HK-2 (cell line): ENCODE measurements around the gene PIK3R2.
"Not testable (repeated sequence)": the region's sequence is repeated elsewhere in the genome, so short reads cannot be mapped to it uniquely, and the experiment has no call there.

Experiments
- DNase-seq: peaks from one replicate; pipeline ENCODE4 v3.0.0-alpha.2; 2018; ENCODE audit not compliant: unreplicated experiment

Gene PIK3R2

DNA sequence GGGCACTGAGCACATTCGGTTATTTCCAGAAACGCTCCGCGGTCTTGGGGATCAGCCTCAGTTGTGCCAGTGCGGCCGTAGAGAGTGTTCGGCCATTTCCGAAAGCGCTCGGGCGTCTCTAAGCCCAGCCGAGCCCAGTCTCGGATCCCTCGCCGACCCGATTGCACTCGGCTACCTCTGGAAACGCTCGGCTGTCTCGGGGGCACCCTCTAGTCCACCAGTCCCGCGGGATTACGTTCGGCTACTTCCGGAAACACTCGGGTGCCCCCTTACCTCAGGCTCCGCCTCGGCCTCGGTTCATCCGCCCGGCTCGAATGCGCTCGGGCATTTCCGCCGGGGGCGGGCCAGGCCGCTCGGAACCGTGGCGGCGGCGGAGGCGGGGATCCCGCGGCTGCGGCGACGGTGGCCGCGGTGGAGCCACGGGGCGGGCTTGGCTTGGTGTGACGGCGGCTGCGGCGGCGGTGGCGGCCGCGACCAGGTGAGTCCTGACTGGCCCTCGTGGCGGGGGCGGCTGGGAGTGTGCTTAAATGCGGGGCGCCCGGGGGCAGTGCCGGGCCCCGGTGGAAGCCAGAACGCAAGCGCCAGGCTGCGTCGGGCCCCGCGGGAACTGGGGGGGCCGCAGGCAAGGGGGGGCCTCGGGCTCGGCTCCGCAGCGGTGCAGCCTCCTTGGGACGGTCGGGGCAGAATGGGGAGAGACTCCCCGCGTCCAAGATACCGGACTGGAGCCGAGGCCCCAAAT is at the start of gene PIK3R2:
PIK3R2 (plus strand) TSS at position 347 of the 739 bp plus-strand sequence. CDS start 2,717 bp downstream, outside the sequence.
- peak; percentile 99 for DNase-seq

DNA sequence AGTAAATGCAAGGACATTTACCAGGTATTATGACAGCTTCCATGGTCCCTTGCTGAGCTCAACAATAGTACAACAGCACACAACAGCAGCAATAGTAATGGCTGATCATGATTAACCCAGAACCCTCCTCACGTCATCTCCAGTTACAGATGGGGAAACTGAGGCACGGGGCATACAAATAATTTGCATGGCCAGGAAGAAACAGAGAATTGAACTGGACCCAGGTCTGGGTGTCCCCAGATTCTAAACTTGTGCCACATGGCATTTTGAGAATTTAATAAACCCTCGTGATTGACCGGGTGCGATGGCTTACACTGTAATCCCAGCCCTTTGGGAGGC is 48.2 kb upstream of the PIK3R2 start:
- DNase-seq, result no peak

DNA sequence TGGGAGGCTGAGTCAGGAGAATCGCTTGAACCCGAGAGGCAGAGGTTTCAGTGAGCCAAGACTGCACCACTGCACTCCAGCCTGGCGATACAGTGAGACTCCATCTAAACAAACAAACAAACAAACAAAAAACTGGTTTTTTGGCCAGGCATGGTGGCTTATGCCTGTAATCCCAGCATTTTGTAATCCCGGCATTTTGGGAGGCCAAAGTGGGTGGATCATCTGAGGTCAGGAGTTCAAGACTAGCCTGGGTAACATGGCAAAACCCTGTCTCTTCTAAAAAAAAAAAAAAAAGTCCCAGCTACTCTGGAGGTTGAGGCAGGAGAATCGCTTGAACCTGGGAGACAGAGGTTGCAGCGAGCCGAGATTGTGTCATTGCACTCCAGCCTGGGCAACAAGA is 47.7 kb upstream of the PIK3R2 start:
- DNase-seq, result not testable (repeated sequence)

DNA sequence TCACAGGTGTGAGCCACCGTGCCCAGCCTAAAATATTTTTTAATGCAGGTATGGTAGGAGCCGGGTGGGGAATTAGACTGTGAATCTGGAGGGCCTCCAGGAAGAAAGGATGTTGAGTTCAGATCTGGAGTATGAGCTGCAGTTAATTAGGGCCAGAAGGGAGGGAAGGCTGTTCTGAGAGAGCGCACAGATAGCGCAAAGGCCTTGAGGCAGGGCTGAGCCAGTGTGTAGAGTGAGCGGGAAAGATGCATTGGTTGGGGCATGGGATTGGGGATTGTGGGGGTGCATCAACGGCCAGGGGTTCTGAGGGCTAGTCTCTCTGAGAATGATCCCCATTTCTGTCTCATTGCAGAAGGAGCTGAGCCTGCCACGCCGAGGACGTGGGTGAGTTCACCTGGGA is 45.7 kb upstream of the PIK3R2 start:
- no peak for DNase-seq

DNA sequence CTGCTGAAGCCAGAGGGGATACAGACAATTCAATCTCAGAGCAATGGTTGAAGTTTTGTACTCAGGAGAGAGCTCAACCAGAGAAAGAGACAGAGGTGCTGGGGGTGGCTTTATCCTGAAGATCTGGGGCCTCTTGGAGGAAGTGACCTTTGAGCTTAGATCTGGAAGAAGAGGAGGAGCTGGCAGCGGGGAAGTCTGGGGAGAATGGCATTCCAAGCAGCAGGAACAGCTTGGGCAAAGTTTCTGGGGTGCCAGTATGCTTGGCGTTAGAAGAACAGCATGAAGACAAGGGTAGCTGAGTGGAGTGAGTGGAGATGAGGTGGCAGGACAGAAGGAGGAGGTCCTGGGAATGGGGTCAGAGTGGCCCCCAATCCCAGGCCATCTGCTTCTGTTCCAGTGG is 44.1 kb upstream of the PIK3R2 start:
- DNase-seq, result no peak

DNA sequence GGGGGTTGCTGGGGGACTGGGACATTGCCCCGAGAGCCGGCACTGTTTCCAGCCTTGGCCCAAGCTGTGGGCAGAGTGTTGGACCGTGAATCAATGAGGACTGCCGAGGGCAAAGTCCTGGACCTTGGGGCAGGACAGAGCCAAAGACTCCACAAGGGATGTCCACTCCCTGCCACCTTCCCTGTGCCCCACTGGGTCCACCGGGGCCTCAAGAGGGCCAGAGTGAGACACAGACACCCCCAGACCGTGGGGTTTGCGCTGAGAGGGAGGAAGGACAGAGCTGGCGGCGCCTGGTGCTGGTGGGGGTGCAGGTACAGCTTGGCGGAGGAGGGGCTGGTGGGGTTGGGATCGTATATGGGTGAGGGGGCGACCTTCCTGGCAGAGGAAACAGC is 43.6 kb upstream of the PIK3R2 start:
- no peak for DNase-seq

DNA sequence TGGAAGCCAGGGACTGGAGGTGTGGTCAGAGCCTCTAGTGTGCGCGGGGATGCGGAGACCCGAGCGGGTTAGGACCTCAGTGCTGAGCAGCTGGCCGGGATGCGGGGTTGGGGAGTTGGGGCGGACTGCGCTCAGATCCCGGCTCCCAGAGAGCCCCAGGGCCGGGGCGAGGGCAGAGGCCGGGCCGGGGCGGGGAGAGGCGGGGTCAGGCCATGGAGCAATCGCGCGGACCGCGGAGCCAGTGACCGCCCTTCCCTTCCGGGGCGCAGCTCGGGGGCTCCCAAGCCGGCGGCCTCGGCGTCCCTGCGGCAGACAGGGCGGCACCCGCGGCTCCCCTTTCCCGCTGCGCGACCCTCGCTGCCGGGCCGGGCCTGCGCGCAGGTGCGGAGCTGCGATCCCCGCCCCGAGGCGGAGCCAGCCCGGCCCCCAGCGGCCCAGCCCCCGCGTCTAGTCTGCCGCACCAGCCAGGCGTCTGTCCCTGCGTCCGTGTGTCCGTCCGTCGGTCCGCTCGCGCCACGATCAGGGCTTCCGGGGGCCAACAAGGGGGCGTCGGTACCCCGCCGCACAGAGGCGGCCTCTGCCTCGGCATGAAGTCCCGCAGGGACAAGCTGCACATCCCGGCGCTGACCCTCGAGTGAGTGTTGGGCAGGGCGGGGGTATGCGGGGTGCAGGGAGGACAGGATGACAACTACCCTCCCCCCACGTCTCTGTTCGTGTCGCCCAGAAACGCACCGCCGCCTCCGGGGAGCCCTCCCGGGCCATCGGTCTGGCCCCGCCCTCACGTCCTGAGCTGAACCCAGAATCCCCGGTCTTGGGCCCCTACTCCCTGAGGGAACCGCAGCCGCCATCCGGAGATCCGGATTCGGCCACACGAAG is 43.0 kb upstream of the PIK3R2 start:
- DNase-seq, result peak; percentile 53

DNA sequence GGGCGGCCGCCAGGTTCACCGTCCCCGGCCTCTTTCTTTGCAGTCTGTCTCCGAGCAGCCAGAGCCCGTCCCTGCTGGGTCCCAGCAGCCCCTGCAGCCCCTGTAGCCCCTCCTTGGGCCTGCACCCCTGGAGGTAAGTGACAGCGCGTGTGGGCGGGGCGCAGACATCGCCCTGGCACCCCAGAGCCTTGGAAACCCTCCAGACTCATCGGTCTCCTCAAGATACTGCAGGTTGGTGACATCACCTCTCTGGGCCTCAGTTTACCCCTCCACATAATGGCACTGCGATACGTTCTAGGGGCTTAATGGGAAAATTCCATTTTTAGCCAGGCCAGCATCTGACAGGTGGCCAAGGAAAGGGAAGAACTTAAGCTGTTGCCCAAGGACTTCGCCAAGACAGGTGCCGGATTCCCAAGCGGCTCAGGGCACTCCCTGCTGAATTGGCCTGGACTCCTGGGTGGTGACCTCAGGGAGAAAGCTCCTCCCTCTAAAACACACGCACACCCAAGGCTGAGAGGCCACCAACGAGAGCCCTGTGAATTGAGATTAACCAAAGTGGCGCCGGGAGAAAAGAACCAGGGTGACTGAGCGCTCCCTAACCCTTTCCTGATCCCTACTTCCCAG is 42.2 kb upstream of the PIK3R2 start:
- no peak for DNase-seq

DNA sequence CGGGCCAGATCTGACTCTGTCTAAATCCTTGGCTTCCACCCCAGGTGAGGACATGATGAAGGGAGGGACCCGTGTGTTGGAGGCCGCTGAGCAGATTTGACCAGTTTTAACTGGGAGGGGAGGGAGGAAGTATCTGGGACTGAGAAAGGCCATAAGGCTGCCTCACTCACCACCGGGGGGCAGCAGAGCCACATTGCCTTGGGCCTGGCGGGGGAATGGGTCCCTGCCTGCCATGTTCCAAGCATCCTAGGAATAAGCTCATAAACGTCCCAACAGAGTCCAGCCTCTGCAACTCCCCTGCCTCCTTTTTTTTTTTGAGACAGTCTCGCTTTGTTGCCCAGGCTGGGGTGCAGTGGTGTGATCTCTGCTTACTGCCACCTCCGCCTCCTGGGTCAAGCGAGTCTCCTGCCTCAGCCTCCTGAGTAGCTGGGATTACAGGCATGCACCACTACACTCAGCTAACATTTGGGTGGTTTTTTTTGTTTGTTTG is 39.9 kb upstream of the PIK3R2 start:
- peak; percentile 85 for DNase-seq

DNA sequence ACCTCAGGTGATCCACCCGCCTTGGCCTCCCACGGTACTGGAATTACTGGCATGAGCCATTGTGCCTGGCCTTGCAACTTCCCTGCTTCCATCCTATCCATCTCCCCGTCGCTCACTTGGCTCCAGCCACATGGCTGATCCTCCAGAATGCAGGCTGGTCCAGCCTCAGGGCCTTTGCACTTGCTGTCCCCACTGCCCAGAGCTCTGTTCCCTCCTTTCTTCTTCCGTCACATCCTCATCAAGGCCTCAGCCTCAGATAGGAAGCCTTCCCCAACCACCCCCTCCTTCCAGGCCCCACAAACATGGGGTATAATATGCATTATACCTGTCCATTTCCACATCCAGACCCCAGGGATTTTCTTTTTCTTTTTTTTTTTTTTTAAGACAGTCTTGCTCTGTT is 39.1 kb upstream of the PIK3R2 start:
- DNase-seq, result no peak

DNA sequence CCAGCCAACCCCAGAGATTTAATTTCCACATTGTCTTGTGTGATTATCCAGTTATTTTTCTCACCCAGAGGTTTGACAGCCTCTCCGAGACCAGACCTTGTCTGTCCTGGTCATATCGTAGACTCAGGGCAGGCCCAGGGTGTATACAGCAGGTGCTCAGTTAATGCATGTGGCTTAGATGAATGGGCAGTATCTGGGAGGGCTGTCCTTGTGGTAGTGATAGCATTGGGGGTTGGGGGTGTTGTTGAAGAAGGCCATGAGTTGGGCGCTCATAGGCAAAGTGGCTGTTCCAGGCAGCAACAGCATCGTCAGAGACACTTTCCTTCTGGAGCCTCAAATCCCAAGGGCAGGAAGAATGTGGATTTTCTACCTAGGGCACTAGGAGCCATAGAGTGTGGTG is 38.5 kb upstream of the PIK3R2 start:
- no peak for DNase-seq

DNA sequence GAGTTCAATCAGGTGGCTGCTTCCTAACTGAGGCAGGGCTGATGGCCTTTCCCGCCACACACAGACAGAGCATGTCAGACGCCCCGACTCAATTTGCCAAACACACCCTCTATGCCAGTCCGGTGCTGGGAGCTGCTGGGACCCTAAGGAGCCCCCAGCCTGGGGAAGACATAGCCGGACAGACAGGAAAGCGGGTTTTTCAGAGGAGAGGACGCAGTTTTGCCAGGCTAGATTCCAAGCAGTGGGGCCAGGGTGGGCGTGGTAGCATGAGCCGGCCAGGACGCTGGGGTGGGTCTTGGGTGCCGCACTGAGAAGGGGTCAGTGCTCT is 35.6 kb upstream of the PIK3R2 start:
- no peak for DNase-seq

DNA sequence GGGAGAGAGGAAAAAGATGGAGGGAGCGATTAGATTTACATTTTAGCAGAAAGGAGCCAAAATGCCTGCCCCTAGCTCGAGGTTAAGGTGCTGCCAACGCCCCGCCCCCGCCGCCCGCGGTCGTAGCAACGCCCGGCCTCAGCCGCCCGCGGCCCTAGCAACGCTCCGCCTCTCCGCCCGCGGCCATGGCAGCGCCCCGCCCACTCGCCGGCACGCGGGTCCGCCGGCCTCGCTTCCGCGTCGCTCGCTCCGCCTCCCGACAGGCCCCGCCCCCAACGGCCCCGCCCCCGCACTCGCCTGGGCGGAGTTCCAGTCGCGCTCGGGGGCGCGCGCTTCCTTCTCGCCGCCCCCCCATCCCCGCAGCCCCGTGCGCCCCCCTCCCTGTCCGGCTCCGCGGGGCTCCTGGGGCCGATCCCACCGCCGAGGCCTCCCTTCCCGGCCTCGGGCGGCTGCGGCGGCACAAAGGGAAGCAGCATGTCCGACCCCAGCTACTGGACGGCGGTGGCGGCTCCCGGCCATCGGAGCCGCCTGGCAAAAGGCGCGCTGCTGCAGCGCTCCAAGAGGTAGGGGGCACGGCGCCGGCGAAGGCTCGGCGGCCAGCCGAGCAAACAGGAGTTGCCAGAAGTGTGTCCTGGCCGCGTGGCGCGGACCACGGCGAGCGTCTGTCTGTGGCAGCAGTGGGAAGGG is 35.1 kb upstream of the PIK3R2 start:
- peak; percentile 90 for DNase-seq

DNA sequence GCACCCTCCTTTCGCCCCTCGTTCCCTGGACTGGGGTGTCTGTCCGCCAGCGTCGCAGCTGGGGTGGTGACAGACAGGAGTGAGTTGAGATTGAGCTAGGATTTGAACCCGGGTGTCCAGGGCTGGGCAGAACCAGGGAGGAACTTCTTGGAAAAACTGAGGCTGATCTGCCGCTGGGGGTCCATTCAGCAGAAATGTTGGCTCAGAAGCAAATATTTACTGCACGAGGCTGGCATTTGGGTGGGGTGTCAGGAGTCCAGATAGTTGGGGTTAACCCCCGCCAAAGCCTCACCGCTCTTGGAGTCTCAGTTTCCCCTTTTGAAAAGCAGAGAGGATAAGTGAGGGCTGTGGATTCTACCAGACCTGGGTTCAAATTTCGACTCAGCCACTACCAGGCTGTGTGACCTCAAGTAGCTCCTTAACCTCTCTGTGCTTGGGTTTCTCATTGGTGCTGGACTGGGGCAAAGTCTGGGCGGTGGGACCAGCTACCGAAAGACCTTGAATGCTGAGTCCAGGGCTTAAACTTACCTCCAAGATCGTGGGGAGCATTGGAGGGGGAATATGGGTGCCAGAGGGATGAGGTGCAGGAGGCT is 34.4 kb upstream of the PIK3R2 start:
- no peak for DNase-seq

DNA sequence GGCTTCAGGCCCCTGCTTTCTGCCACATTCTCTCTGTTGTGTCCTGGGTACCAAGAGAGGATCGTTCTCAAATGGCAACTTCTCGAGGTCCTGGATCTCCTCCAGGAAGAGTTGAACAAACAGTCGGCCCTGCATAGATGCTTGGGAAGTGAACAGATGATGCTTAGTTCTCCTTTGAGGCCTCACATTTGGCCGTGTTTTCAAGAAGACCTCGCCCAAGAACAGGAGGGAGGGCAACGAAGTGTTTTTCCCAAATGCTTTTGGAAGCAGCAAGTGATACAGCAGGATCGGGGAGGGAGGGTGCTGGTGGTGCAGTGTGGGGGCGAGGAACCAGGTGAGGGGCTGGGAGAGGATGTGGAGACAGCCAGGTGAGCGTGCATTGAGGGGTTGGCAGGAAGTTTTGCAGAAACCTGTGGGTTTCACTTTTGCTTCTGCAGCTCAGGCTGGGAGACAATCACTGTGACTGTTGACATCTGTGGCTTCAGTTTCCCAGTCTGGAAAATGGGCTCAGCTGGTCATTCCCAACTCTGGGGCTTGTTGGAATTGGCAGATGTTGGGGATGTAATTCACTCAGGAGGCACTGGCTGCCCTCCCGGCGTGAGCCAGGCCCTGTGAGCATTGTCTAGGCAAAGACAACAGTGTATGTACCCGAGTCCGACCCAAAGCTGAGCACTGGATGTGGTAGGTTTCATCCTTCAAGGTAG is 33.8 kb upstream of the PIK3R2 start:
- no peak for DNase-seq

DNA sequence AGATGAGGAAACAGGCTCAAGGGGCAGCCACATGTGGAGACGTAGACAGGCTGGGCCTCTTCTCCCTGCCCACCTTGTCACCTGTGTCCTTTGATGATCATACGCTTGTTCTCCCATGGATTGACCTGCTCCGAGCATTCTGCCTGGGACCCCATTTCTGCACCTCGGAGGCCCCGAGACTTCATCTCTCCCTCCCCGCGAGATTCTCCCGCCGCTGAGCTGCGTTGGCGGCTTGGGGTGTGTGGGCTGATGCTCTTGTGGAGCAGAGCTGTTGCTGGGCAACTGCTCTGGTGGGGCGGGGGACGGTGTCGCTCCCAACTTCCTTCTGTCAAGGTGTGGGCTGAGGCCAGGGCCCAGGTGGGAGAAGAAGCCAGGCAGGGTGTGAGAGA is 33.3 kb upstream of the PIK3R2 start:
- DNase-seq, result no peak

DNA sequence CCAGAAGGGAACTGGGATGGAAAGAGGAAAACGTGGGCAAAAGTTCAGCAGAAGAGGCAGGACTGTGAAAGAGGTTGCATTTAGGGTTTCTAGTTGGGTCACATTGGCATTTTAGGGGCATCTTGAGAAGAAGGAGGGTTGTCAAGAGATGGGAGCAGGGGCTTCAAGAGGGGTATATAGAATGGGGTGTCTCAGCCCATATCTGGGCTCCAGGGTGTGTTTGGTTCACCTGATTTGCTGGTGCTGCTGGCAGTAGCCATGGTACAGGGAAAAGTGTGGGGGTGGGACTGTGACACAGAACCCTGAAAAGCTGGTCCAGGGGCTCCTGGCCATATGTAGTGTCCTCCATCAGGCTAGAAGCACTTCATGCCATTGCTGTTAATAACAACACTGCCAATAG is 32.8 kb upstream of the PIK3R2 start:
- no peak for DNase-seq

DNA sequence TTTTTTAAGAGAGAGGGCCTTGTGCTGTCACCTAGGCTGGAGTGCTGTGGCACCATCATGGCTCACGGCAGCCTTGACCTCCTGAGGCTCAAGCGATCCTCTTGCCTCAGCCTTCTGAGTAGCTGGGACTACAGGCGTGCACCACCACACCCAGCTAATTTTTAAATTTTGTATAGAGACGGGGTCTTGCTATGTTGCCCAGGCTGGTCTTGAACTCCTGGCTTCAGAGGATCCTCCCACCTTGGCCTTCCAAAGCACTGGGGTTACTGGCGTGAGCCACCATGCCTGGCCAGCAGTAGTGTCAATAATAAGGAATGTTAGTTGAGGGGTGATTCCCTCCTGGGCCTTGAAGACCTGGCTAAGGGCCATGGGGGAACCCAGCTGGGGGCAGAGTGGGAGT is 31.8 kb upstream of the PIK3R2 start:
- DNase-seq, result no peak

DNA sequence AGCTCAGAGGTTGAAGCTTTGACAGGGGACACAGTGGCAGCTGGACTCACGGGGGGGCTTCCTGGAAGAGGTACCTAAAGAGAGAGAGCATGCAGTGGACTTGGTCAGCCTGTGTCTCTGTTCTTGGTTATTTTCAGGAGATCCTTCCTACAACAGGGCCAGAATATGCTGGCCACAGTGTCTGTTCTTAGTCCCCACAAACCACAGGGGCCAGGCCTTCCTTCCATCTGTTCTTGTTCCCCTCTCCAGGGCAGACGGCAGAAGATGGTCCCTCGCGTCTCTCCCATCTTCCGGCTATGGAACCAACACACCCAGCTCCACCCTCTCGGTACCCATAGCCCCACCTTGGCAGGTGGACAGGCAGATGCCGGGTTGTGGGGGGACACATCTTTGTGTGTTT is 30.5 kb upstream of the PIK3R2 start:
- DNase-seq, result no peak

DNA sequence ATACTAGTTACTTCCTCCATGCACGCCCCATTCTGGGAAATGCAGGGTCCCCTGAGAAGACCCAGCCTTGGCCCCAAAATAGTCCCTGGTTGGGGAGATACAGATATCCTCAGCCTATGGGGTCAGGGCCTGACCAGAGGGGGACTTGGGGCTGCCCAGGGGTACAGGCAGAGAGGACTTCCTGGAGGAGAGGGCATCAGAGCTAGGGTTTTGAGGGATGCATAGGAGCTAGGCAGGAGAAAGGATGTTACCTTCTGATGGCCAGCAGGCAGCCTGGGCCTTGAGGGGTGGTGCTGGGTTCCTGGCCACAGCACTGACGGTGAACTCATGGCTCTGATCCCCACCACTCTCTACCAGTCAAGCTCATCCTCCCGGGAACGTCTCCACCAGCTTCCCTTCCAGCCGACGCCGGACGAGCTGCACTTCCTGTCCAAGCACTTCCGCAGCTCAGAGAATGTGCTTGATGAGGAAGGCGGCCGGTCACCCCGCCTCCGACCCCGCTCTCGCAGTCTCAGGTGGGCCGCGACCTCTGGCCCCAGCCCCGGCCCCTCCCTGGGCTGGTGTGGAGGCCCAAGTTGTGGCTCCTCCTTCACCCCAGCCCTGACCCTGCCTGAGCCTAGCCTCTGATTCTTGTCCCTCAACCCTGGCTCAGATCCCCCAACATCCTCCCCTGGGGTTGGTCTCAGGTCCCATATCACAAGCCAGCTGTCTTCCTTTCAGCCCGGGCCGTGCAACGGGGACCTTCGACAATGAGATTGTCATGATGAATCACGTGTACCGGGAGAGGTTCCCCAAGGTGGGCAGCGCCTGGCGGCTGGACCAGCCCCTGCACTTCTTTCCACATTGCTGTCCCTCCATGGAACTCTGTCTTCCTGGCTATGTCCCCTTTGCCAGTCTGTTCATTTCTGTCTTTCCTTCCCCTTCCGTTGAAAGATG is 29.8 kb upstream of the PIK3R2 start:
- no peak for DNase-seq
